ENCODE data around the gene CYS1. TPM values are rescaled to one million over a fixed set of nuclear protein-coding genes. Genes with fewer than 3 reads are reported as not detected.

CYS1 gene
- total RNA-seq, 1 donor from 2014 or later: 3.7 TPM

- DNase-seq (ENCODE audit: low read depth): no peak
- Mint-ChIP-seq H3K36me3 (ENCODE audit: low read depth, unreplicated experiment) (peaks cover 4% of the 10 kb centered on the region), H3K4me3 (ENCODE audit: unreplicated experiment) (no peak overlapping the region), H3K4me1 (ENCODE audit: low read depth, unreplicated experiment) (no peaks in the 10 kb centered on the region), H3K9me3 (ENCODE audit: unreplicated experiment) (peaks cover 3% of the 10 kb centered on the region), H3K27me3 (ENCODE audit: low read depth, unreplicated experiment) (peaks cover 38% of the 10 kb centered on the region), H3K27ac (ENCODE audit: unreplicated experiment) (no peak overlapping the region)
- no peak overlapping the region for H3K4me2 ChIP-seq (ENCODE audit: low read length)
- TF ChIP-seq EZH2 (IDR thresholded peaks at IDR 0.05; ENCODE audit: insufficient read depth, low read length): no peak
- H3K4me1 ChIP-seq (ENCODE audit: insufficient read depth, low read length): no peaks in the 10 kb centered on the region
- peaks cover 5% of the 10 kb centered on the region for H3K9me3 ChIP-seq (ENCODE audit: insufficient read depth, low read depth, low read length)
- H4K20me1 ChIP-seq (ENCODE audit: insufficient read depth, low read length): no peaks in the 10 kb centered on the region
- H3K36me3 ChIP-seq (ENCODE audit: insufficient read depth, low read length): no peaks in the 10 kb centered on the region
- H3K9ac ChIP-seq (ENCODE audit: low read length): no peak overlapping the region
- H3K79me2 ChIP-seq (ENCODE audit: insufficient read depth, low read length): no peaks in the 10 kb centered on the region
- no peak overlapping the region for H3K27ac ChIP-seq (ENCODE audit: low read depth, low read length)
- no peak overlapping the region for H2AFZ ChIP-seq (ENCODE audit: low read depth, low read length)
- no peak overlapping the region for H3K4me3 ChIP-seq (ENCODE audit: insufficient read depth, low read depth, low read length)
- H3K27me3 ChIP-seq (ENCODE audit: insufficient read depth, low read length): peaks cover 40% of the 10 kb centered on the region
- no peak for FAIRE-seq
Measured at GRCh38 chr2:10089565-10090190, 9.5 kb upstream of the CYS1 start.

- no peak overlapping the region for H3K27ac Mint-ChIP-seq (ENCODE audit: unreplicated experiment)
- no peak for FAIRE-seq
Measured at GRCh38 chr2:10087360-10087759, 7.1 kb upstream of the CYS1 start.

GRCh38 chr2:10086950-10087349 is 6.7 kb upstream of the CYS1 start:
- Mint-ChIP-seq H3K9me3 (ENCODE audit: unreplicated experiment) (peaks cover 3% of the 10 kb centered on the region), H3K4me3 (ENCODE audit: unreplicated experiment) (no peak overlapping the region), H3K27ac (ENCODE audit: unreplicated experiment) (no peak overlapping the region), H3K27me3 (ENCODE audit: low read depth, unreplicated experiment) (peaks cover 43% of the 10 kb centered on the region), H3K4me1 (ENCODE audit: low read depth, unreplicated experiment) (peaks cover 13% of the 10 kb centered on the region), H3K36me3 (ENCODE audit: low read depth, unreplicated experiment) (peaks cover 4% of the 10 kb centered on the region)
- Histone ChIP-seq H3K9me3 (ENCODE audit: insufficient read depth, low read depth, low read length) (peaks cover 5% of the 10 kb centered on the region), H3K9ac (ENCODE audit: low read length) (no peak overlapping the region), H3K27ac (ENCODE audit: low read depth, low read length) (no peak overlapping the region), H3K79me2 (ENCODE audit: insufficient read depth, low read length) (no peaks in the 10 kb centered on the region), H4K20me1 (ENCODE audit: insufficient read depth, low read length) (no peaks in the 10 kb centered on the region), H2AFZ (ENCODE audit: low read depth, low read length) (no peak overlapping the region), H3K36me3 (ENCODE audit: insufficient read depth, low read length) (no peaks in the 10 kb centered on the region), H3K4me2 (ENCODE audit: low read length) (no peak overlapping the region), H3K27me3 (ENCODE audit: insufficient read depth, low read length) (peaks cover 48% of the 10 kb centered on the region), H3K4me3 (ENCODE audit: insufficient read depth, low read depth, low read length) (no peak overlapping the region), H3K4me1 (ENCODE audit: insufficient read depth, low read length) (no peaks in the 10 kb centered on the region)
- DNase-seq (ENCODE audit: low read depth) (no peak), FAIRE-seq (no peak)
- TF ChIP-seq EZH2 (IDR thresholded peaks at IDR 0.05; ENCODE audit: insufficient read depth, low read length): no peak
- TF ChIP-seq CTCF (IDR thresholded peaks at IDR 0.05; ENCODE audit: insufficient read depth, low read depth, low read length): no peak

More at GRCh38 chr2:10087360-10087759, 7.1 kb upstream of the CYS1 start:
- Histone ChIP-seq H3K4me1 (ENCODE audit: insufficient read depth, low read length) (no peaks in the 10 kb centered on the region), H3K27me3 (ENCODE audit: insufficient read depth, low read length) (peaks cover 49% of the 10 kb centered on the region), H3K27ac (ENCODE audit: low read depth, low read length) (no peak overlapping the region), H3K9me3 (ENCODE audit: insufficient read depth, low read depth, low read length) (peaks cover 5% of the 10 kb centered on the region), H4K20me1 (ENCODE audit: insufficient read depth, low read length) (no peaks in the 10 kb centered on the region), H3K4me2 (ENCODE audit: low read length) (no peak overlapping the region), H3K36me3 (ENCODE audit: insufficient read depth, low read length) (no peaks in the 10 kb centered on the region), H3K9ac (ENCODE audit: low read length) (no peak overlapping the region), H3K4me3 (ENCODE audit: insufficient read depth, low read depth, low read length) (no peak overlapping the region), H3K79me2 (ENCODE audit: insufficient read depth, low read length) (no peaks in the 10 kb centered on the region), H2AFZ (ENCODE audit: low read depth, low read length) (no peak overlapping the region)
- Mint-ChIP-seq H3K4me3 (ENCODE audit: unreplicated experiment) (no peak overlapping the region), H3K9me3 (ENCODE audit: unreplicated experiment) (peaks cover 3% of the 10 kb centered on the region), H3K36me3 (ENCODE audit: low read depth, unreplicated experiment) (peaks cover 4% of the 10 kb centered on the region), H3K4me1 (ENCODE audit: low read depth, unreplicated experiment) (peaks cover 13% of the 10 kb centered on the region), H3K27me3 (ENCODE audit: low read depth, unreplicated experiment) (peaks cover 42% of the 10 kb centered on the region)
- no peak for DNase-seq (ENCODE audit: low read depth)
- no peak for TF ChIP-seq EZH2 (IDR thresholded peaks at IDR 0.05; ENCODE audit: insufficient read depth, low read length)
- TF ChIP-seq CTCF (IDR thresholded peaks at IDR 0.05; ENCODE audit: insufficient read depth, low read depth, low read length): no peak

Data from astrocyte (in vitro differentiated cells and primary cell).